HG03432 (cell line): ENCODE measurements around the gene ATP2C2.

Experiments
- ATAC-seq: cut with Tn5 transposase; IDR thresholded peaks from one replicate; pipeline ENCODE4 v1.9.1; 2021; ENCODE audit warnings: mild to moderate bottlenecking, moderate library complexity; ENCODE audit not compliant: unreplicated experiment

The ATP2C2 gene

DNA sequence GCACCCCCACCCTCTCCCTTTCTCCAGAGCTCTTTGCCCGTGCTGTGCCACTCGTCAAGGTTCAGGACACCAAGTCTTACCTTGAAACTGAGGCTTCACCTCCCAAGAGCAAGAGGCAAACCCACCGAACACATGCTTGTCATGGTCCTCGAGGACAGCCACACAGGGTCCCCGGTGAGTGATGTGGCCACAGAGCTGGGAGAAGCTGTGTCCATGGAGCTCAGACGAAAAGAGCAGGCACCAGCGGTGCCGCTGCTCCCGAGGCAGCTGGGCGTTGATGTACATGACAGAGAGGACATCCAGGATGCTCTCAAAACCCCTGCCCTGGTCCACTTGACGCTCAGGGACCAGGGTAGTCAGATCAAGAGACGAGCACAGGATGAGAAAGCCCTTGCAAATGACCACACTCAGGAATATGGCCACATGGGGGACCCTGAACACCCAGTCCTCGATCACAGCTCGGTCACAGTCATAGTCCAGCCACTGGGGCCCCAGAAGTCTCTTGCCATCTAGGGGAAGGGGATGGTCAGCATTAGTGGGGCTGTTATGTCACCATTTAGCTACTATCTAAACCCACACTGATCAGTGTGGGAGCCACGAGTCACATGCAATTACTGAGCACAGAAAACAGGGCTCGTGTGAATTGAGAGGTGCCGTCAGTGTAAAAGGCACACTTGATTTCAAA lies 118.4 kb downstream of the ATP2C2 start:
- no peak for ATAC-seq

DNA sequence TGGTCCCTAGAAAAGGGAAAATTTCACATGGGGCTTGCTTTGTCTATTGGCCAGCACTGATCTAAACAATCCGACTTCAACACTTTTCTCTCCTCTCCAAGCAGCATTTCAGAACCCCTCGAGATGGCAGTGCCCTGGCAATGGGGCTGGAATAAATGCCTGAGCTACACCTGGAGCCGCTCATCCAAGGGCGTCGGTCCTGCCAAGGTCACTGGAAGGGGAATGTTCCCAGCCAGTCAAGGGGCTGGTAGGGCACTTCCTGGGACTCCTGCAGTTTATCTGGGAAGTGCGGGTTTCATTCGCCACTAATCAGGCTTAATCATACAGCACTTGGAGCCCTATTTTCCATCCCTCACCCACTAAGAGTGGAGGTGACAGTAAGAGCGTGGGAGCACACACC lies 119.0 kb downstream of the ATP2C2 start:
- ATAC-seq, result no peak

DNA sequence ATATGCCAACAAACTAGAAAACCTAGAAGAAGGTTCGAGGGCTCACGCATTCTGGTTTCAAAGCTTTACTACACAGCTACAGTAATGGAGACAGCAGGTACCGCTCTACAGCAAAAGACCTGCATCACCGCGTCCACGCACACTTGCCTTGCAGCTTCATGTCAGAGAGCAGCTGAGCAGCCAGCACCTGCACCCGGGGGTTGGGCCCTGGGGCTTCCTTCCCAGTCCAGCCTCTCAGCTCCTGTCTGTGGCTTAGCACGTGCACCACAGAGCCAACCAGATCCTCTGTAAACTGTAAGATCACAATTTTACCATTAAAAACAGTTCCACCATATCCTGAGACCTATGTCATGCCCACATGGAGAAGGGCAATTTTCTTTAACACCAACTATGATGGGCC lies 120.8 kb downstream of the ATP2C2 start:
- ATAC-seq, result no peak

DNA sequence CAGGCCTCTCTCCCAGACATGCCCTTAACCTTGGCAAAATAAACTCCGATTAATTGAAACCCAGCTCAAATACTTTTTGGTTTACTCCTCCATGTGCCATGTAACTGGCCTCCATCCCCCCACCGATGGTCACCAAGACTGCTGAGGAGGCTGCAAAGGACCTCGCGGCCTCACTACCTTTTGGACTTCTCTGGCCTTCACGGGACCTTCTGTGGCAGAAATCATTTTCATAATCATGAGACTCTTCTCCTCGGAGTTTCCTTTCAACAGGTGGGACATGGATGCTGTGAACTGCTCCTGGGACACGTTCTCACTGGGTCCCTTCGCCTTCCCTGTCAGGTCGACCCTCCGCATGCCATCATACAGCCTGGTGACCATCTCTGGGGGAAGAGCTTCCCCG lies 127.2 kb downstream of the ATP2C2 start:
- ATAC-seq, result no peak

DNA sequence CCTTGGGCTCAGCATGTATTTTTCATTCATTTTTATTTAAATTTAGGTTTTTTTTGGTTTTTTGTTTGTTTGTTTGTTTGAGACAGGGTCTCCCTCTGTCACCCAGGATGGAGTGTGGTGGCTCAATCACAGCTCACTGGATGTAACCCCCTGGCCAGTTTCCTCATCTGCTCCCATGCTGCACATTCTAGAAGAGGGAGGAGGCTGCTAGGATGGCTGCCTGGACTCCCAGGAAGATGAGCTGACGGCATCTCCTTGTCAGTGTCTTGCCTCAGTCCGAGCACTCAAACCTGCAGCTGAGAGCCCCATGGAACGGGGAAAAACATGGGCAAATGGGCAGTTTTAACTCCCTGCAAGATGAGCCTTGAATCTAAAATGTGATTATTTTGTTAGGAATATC lies 128.7 kb downstream of the ATP2C2 start:
- ATAC-seq, result no peak

DNA sequence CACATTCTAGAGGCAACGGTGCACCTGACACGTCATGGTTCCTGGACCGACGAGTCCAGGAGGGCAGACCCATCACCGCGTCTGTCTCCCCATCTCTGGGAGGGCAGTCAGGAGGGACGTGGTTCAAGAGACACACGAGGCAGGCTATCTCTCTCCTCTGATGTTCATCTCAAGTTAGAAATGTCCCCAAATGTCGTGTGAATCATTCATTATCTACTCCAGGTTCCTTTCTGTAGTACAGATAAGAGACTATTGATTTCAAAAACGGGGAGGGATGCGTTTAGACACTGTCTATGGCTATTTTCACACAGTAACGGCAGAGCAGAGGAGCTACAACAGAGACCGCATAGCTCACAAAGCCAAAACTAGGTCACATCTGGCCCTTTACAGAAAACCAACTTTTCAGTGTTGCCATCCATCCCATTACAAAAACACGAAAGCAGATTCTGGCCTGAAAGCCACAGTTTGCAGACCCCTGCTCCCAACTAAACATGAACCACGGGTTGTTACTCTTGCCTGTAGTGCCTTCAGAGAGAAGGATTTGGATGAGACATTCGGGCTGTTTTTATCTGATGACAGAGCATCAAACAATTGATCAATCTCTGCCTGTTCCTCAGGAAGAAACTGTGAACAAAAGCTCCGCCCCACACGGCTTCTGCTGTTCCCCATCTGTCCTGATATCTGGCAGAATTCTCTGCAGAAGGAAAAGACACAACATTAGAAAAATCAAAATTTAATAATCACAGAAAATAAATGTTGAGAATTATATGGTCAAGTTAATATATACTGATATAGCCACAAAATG lies 129.3 kb downstream of the ATP2C2 start:
- no peak for ATAC-seq

DNA sequence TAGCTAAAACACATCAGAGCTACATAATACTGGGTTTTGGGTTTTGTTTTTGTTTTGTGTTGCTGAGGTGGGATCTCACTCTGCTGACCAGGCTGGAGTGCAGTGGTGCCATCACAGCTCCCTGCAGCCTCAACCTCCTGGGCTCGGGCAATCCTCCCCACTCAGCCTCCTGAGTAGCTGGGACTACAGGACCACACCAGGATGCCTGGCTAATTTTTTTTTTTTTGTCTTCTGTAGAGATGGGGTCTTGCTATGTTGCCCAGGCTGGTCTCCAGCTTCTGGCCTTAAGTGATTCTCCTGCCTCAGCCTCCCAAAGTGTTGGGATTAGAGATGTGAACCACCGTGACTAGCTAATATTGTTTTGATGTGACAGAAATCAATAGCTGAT lies 129.9 kb downstream of the ATP2C2 start:
- ATAC-seq, result no peak

DNA sequence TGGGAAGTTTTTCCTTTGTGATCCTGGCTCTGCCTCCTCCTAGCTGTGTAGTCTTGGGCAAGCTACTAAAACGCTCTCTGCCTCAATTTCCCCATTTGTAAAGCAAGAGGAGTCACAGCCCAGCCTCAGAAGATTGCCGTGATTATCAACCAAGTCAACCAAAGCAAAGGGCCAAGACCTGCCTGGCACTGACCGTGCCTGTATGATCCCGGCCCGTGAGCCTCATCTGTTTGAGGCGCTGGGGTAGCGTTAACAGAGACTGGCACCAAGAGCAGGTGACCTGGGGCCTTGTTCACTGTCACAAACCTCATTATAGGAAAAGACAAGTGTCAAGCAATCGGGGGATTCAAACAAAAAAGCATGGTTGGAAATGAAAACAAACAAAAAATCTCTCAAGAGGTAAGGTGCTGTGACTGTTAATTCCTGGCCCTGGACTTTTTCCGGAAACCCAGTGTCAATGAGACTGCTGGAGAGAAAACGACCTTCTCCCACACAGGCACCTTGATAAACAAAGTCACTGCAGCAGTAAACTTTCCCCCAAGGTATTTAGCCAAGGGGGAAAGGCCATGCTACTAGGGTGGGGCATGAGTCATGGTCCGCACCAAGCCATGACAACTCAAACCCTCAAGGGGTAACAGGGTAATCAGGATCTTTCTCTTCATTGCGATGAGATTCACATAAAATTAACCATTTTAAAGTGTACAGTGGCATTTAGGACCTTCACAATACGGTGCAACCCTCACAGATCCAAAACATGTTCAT lies 130.7 kb downstream of the ATP2C2 start:
- no peak for ATAC-seq

DNA sequence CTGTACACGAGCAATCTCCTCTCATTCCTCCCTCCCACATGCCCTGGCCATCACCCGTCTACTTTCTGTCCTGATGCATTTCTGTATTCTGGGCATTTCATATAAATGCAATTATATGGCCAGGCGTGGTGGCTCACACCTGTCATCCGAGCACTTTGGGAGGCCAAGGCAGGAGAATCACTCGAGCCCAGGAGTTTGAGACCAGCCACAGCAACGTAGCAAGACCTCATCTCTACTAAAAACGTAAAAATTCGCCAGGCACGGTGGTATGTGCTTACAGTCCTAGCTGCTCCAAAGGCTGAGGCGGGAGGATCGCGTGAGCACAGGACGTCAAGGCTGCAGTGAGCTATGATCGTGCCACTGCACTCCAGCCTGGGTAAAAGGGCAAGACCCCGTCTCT lies 131.3 kb downstream of the ATP2C2 start:
- no peak for ATAC-seq

DNA sequence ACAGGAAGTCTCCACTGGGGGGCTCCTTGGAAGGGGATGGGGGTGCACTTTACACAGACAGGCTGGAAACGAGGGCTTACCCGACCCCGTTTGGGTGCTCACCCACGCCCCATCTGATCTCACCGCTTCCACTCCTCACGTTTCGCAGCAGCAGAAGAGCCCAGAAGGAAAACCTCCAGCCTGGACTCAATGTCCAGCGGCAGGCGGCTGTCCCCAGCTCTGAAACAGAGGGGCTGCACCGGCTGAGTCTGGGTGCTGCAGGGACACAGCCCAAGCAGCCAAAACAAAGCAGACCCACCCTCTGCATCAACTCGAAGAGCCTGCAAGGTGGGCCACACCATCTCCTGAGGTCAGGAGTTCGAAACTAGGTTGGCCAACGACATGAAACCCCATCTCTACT lies 132.2 kb downstream of the ATP2C2 start:
- no peak for ATAC-seq

DNA sequence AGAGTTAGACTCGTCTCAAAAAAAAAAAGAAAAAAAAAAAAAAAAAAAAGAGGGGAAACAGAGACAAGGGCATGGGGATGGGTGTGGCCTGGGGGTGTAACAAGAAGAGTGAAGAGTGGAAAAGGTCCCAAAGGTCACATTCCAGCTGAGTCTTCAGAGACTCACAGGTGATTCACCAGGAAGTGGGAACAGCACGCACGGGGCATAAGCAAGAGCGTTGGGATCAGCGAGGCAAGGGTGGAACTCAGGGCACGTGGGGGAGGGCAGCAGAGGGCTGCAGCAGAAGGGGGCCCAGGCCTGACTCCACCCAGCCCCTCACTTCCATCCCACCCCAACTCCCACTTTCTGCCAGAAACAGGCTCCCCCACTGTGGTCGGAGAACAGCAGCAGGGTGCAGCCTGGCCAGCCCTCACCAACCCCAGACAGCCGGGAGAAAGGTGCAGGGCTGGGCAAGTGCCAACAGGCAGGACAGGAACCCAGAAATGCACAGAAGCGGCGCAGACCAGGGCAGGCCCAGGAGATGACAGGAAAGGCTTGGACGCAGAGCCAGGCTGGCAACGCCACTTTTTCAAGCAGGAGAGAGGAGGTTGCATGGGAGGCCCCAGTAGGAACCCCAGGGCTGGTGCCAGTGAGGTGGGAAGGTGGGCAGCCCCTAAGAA lies 132.9 kb downstream of the ATP2C2 start:
- no peak for ATAC-seq

DNA sequence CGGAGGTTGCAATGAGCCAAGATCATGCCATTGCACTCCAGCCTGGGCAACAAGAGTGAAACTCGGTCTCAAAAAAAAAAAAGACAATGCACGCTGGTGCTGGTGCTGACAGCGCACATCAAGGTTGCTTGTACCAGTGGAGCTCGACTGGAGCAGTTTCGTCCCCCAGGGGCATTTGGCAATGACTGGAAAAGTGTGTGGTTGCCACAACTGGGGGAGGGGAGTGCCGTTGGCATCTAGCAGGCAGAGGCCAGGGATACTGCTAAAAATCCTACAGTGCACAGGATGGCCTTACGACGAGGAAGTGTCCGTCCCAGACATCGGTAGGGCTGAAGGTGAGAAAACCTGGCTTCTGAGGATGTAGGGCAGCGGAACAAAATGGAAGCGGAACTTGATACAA lies 133.7 kb downstream of the ATP2C2 start:
- no peak for ATAC-seq

DNA sequence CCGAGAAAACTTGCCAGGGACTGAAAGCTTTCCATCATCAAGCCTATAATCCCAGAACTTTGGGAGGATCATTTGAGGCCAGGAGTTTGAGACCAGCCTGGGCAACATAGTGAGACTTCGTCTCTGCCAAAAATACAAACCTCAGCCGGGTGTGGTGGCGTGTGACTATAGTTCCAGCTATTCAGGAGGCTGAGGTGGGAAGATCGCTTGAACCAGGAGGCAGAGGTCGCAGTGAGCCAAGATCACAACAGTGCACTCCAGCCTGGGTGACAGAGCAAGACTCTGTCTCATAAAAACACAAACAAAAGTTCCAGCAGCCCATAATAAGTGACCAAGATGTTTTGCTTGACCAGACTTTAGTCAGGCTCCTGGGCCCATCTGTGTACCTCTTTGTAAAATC lies 134.2 kb downstream of the ATP2C2 start:
- ATAC-seq, result no peak

DNA sequence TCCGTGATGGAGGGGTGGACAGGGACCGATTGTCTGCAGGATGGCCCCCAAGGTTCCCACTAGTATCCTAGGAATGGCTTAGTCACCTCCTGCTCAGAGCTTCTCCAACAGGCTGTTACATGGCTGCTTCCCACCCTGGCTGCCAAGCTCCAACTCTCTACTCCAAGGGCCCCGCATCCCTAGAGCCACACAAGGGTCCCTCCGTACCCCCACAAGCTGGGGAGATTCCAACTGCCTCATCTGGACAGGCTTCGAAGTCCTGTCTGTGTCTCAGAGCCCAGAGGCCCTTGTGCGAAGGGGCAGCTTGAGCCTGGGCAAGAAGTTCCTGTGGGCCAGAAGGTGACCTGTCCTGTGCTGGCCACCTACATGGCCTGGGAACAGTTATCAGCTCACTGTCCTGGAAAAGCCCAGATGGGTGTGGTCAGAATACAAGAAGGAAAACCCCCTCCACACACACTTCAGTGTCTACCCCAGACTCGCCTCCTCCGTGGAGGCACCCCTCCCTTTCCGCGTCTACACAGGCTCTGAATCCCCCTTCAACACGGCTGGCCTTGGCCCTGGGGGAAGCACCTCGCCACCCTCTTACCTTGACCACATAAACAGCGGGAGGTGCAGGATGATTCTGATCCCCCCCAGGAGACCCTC lies 135.5 kb downstream of the ATP2C2 start:
- ATAC-seq, result peak; percentile 7

DNA sequence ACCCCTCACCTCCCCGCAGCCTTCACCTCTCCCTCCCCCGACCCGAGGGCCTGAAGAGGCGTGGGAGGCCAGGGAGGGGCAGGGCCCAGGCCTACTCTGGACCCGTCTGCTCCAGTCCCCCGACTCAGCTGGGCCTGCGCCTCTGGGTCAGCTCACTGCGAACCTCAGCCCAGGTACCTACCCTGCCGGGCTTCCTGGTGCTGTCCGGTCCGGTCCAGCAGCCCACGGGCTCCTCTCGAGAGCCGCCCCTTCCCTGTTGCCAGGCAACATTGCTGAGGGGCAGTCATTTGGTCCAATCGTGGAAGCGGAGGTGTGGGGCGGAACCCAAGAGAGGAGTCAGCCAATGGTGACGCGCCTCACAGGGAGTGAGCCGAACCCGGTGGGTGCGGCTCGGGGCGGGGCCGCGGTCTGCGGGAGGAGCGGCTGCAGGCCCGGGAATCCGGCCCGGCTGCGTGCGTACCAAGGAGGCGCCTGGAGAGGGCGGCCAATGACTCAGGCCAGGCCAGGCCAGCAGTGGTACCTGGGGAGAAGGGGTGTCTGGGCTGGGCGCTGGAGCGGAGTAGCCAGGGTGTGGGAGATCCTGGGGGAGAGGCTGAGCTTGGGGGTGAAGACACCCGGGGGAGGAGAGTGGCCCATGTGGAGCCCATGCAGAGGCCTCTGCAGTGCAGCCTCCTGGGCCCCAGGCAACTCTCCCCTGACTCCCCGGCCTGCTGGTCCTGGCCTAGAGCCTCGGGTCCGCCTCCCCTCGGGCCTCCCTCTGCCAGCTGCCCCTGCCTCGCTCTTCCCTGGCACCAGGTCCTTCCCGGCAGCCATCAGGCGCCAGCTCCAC lies 136.3 kb downstream of the ATP2C2 start, which contains the start of gene MEAK7:
Gene MEAK7, minus strand, starts transcription at position 240 of the 829 bp plus-strand sequence. CDS start 6,573 bp downstream, outside the sequence.
- peak; percentile 95 for ATAC-seq

DNA sequence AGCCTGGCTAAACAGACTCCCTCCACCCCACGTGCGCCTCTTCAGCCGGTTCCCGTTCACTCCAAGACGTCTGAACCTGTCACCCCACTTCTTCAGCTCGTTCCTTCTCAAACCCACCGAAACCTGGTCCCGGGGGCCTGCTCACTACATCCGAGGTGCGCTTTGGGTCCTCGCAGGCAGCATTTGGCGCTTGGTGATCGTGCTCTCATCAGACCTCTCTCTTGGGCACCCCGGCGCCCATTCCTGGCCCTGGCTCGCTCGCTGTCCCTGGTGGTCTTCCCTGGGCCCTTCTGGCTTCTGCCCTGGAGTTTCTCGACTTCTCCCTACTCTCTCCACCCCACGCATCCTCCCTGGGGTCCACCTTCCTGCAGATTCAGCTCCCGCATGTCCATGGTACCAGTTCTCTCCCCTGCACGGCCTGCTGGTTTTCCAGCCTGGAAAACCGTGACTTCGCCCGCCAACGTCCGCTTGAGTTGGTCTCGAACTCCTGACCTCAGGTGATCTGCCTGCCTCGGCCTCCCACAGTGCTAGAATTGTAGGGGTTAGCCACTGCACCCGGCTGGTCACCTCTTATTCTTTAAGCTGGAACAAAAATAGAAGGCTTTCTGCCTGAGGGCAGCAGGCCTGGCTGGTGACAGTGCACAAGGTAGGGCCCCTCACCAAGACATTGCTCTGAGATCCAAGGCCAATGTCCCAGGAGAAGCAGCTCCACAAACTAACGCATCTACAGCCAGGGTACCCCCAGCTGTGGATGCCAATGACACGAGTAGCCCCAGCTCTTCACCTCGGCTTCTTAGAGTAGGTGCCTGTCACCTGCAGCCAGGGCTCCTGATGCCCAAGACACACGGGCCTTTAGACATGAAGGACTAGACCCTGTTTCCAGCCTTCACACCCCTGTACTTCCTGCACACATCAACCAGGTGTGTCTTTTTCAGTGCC lies 137.2 kb downstream of the ATP2C2 start:
- no peak for ATAC-seq

DNA sequence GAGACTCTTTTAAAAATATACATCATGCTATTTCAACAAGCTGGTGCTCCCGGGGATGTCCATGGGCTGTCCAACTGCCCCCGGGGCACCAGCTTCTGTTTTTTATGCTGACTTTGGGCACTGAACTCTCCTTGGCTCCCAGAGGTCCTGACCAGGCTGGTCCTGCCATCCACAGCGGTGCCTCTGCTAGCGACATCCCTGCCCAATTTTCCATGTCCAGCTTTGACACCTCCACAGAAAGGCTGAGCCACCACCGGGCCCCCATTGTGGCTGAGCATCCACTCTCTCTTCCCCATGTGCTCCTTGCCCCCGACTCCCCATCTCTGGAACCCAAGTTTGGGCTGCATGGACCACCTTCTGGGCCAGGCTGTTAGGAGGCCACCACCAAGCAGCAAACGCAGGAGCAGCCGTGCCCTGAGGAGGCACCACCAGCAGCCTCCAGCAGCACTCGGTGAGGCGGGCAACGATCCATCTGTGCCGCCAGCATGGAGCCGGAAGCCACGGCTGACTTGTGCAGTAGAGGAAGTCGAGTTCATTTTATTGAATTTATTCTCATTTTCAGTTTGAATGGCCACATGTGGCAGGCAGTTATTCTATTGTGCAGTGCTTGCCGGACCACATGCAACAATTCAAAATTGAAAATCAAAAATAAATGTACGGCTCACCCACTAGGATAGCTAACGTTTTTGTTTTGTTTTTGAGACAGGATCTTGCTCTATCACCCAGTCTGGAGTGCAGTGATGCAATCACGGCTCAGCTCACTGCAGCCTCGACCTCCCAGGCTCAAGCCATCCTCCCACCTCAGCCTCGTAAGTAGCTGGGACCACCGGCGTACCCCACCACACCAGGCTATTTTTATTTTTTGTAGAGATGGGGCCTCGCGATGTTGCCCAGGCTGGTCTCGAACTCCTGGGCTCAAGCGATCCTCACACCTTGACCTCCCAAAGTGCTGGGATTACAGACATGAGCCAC lies 139.0 kb downstream of the ATP2C2 start:
- no peak for ATAC-seq

DNA sequence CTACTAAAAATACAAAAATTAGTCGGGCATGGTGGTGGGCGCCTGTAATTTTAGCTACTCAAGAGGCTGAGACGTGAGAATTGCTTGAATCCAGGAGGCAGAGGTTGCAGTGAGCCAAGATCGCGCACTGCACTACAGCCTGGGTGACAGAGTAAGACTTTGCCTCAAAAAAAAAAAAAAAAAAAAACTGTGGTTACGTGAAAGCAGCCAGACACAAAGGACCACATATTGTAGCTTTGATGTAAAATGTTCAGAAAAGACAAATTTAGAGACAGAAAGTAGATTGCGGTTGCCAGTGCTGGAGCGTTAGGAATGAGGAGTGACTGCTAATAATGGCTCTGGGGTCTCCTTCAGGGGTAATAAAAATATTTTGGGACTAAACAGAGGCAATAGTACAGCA lies 140.2 kb downstream of the ATP2C2 start:
- ATAC-seq, result no peak
